Calu3 (cell line): Measurements from ENCODE around the gene HIPK4. TPM values are rescaled to one million over a fixed set of nuclear protein-coding genes. Genes with fewer than 3 reads are reported as not detected.

Source experiments
- BruUV-seq: library from RNA; stranded (reverse); fragments of 400-500 nt; replicated peaks from 2 replicates; lab custom pipeline; 2021; lab: Mats Ljungman, UMichigan
- CTCF ChIA-PET: fragments of 300-600 bp; sonication (Branson Sonifier 250); formaldehyde crosslinking; loops from one replicate; lab custom pipeline; 2022; ENCODE audit warnings: antibody characterized with exemption; lab: Charles Lee
- DNase-seq: peaks from one replicate; pipeline ENCODE4 v3.0.0; 2022
- H3K27ac Mint-ChIP-seq: one replicate; pipeline ENCODE4 v1.8.0; 2022; ENCODE audit warnings: mixed read lengths; ENCODE audit not compliant: unreplicated experiment
- H3K27me3 Mint-ChIP-seq: one replicate; pipeline ENCODE4 v1.8.0; 2022; ENCODE audit warnings: mixed read lengths; ENCODE audit not compliant: unreplicated experiment
- H3K36me3 Mint-ChIP-seq: one replicate; pipeline ENCODE4 v1.8.0; 2022; ENCODE audit warnings: mild to moderate bottlenecking, moderate library complexity, mixed read lengths; ENCODE audit not compliant: insufficient read depth, unreplicated experiment
- H3K4me1 Mint-ChIP-seq: one replicate; pipeline ENCODE4 v1.8.0; 2022; ENCODE audit warnings: mild to moderate bottlenecking, low read depth, mixed read lengths; ENCODE audit not compliant: unreplicated experiment
- H3K4me3 Mint-ChIP-seq: one replicate; pipeline ENCODE4 v1.8.0; 2022; ENCODE audit warnings: mild to moderate bottlenecking, low read depth, moderate library complexity, mixed read lengths; ENCODE audit not compliant: unreplicated experiment
- H3K9me3 Mint-ChIP-seq: one replicate; pipeline ENCODE4 v1.8.0; 2022; ENCODE audit warnings: low read depth, mixed read lengths; ENCODE audit not compliant: unreplicated experiment
- CTCF ChIP-seq: fragments of 200-600 bp; IDR thresholded peaks from one replicate; pipeline ENCODE4 v1.8.0; 2022; ENCODE audit warnings: antibody characterized with exemption; ENCODE audit not compliant: unreplicated experiment
- intact Hi-C: fragments of 100-400 bp; cut with micrococcal nuclease; formaldehyde crosslinking; loops from one replicate; pipeline ENCODE4 v1.10.0; 2022; ENCODE audit not compliant: unreplicated experiment
- total RNA-seq: library from RNA; stranded (reverse); gene quantifications from 2 replicates; pipeline ENCODE4 v1.2.3, GENCODE V29; 2022

Gene HIPK4
- total RNA-seq, 1 experiment from 2014 or later, result 0.14 TPM

GRCh38 chr19:40341601-40342482 is 48.1 kb downstream of the HIPK4 start:
- intact Hi-C loops, result no loop called here
- Mint-ChIP-seq H3K4me1 (no peaks in the 10 kb centered on the region), H3K9me3 (no peaks in the 10 kb centered on the region), H3K36me3 (peaks cover 6% of the 10 kb centered on the region), H3K27me3 (no peaks in the 10 kb centered on the region), H3K4me3 (no peak overlapping the region), H3K27ac (no peak overlapping the region)
- TF ChIP-seq CTCF, result no peak
- CTCF ChIA-PET, result no interaction called here
- BruUV-seq, result no TSS peak
- DNase-seq, result no peak

GRCh38 chr19:40339018-40339728 is 50.8 kb downstream of the HIPK4 start:
- H3K27ac Mint-ChIP-seq, result no peak overlapping the region
- H3K4me1 Mint-ChIP-seq, result no peaks in the 10 kb centered on the region
- TF ChIP-seq CTCF, result no peak
- BruUV-seq, result no TSS peak
- intact Hi-C loops, result no loop called here
- H3K4me3 Mint-ChIP-seq, result no peak overlapping the region
- peaks cover 11% of the 10 kb centered on the region for H3K36me3 Mint-ChIP-seq
- H3K27me3 Mint-ChIP-seq, result no peaks in the 10 kb centered on the region
- CTCF ChIA-PET, result interaction anchor here (0.6 kb wide), 1 partner anchor 174 kb away, joined by 5 read pairs; no protein-coding TSS in a partner anchor
- H3K9me3 Mint-ChIP-seq, result no peaks in the 10 kb centered on the region
- no peak for DNase-seq

- Mint-ChIP-seq H3K9me3 (no peaks in the 10 kb centered on the region), H3K36me3 (peaks cover 7% of the 10 kb centered on the region), H3K27me3 (no peaks in the 10 kb centered on the region), H3K4me1 (no peaks in the 10 kb centered on the region), H3K27ac (no peak overlapping the region), H3K4me3 (no peak overlapping the region)
- no TSS peak for BruUV-seq
- CTCF ChIA-PET, result interaction anchor here (0.6 kb wide), 1 partner anchor 18 kb away, joined by 4 read pairs; no protein-coding TSS in a partner anchor
- no peak for DNase-seq
- TF ChIP-seq CTCF, result no peak
- intact Hi-C loops, result no loop called here
These were observed 52.4 kb downstream of the HIPK4 start for GRCh38 chr19:40337594-40337993.

- no peaks in the 10 kb centered on the region for H3K27me3 Mint-ChIP-seq
- intact Hi-C loops, result no loop called here
- H3K27ac Mint-ChIP-seq, result no peak overlapping the region
- no peak for DNase-seq
- H3K4me1 Mint-ChIP-seq, result no peaks in the 10 kb centered on the region
- H3K4me3 Mint-ChIP-seq, result no peak overlapping the region
- no peak for TF ChIP-seq CTCF
- no peaks in the 10 kb centered on the region for H3K9me3 Mint-ChIP-seq
- CTCF ChIA-PET, result no interaction called here
- BruUV-seq, result no TSS peak
- H3K36me3 Mint-ChIP-seq, result peaks cover 10% of the 10 kb centered on the region
These were observed 52.9 kb downstream of the HIPK4 start for GRCh38 chr19:40337107-40337506.
